DMS153 treated with DMSO at 0.1 percent for 48 hours (cell line): Measurements from ENCODE around the gene BIN2.

Experiments
- DNase-seq: peaks from one replicate; lab custom pipeline; 2025; ENCODE audit not compliant: unreplicated experiment; lab: John Stamatoyannopoulos, UW

The BIN2 gene

GRCh38 chr12:51323966-51324895 lies at the start of gene BIN2:
Gene BIN2 (minus strand): TSS chr12:51324174. CDS start chr12:51324102, 72 bp downstream.
- DNase-seq = no peak

- DNase-seq = no peak
These were observed 49.2 kb upstream of the BIN2 start for GRCh38 chr12:51373187-51373586.

DNA sequence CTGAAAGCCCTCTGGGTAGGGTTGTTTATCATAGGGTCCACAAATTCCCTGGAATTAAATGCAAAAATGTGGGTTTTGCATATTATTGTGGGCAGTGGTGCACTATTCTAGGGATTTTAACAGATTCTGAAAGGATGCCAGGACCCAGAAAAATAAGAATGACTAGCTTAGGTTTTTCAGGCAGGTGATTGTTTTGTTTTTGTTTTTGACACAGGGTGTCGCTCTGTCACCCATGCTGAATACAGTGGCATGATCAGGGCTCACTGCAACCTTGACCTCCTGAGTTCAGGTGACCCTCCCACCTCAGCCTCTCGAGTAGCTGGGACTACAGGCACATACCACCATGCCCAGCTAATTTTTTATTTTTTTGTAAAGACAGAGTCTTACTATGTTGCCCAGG lies 48.0 kb upstream of the BIN2 start:
- no peak for DNase-seq

DNA sequence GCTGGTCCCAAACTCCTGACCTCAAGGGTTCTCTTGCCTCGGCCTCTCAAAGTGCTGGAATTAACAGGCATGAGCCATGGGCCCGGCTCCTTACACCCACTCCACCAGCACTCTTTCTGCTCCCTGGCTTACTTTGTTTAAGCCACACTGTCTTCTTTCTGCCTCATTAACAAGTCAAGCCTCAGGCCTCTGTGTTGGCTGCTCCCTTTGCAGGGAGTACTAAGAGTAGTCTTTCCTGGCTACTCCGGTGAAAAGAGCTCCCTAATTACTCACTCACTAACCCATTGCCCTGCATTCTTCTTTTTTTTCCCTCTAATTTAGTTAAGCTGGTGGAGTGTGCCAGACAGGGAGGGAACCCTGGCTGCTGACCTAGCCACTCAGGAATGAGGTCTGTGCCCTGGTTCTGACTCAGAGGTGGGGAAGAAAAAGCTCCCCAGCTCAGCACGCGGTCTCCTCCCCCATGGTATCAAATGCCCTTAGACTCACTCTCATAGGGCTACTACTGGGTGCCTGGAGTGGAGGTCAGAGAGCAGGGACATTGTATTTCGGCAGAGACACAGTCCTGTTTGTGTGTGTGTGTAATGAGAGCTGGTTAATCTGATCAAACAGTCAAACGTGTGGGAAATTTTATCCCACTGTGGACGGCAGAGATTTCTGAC lies 47.5 kb upstream of the BIN2 start:
- no peak for DNase-seq

GRCh38 chr12:51370667-51371066 lies 46.7 kb upstream of the BIN2 start:
- no peak for DNase-seq

DNA sequence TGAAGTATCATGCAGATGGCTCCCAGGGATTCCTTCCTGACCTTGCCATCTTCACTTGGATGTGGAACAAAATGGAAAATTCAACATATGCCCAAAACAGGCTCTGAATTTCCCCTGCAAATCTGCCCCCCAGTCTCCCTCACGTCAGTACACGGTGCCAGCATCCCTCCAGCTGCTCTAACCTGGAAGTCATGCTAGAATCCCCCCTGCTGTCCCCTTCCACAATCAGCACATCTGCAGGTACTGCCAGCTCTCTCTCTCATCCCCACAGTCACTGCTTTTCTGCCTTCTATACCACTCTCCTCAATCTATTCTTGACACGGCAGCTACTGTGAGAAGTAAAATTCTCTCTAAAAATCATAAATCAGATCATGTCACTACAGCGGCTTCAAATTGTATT lies 45.6 kb upstream of the BIN2 start:
- DNase-seq = no peak

- no peak for DNase-seq
These were observed 44.9 kb upstream of the BIN2 start for GRCh38 chr12:51368640-51369517.

DNA sequence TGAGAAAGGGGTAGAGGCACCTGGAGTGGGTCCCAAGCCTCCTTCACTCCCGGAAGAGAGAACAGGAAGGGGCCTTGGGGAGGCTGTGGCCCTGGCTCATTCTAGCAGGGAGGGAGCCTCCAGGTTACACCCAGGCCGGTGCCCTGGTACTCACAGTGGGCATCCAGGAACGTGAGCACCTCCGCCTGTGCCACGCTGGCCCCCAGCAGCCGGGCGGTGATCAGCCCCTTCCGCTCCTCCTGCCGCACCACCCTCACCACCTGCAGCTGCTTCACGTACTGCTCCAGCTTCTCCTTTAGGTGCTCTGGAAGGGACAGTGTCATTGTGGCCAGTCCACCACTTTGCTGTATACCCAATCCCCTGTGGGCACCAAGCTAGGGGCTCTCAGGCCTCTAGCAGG lies 41.3 kb upstream of the BIN2 start:
- DNase-seq = no peak

DNA sequence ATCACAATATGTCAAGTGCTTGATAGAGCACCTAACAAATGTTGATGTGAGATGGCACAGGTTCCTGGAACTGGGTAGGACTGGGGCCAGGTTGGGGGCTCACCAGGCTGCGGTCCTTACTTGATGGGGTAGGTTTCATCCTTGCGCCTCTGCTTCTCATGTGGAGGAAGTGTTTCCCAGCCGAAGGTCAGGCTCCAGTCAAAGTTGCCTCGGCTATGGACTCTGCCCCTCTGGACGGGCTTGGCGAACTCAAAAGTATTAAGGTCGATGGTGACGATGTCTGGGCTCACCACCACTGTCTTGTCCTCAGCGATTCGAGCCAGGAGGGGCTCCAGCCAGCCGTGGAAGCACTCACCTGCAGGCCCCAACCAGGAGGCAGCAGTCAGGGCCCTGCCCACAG lies 40.0 kb upstream of the BIN2 start:
- DNase-seq = no peak

- DNase-seq = no peak
These were observed 38.9 kb upstream of the BIN2 start for GRCh38 chr12:51362747-51363342.

DNA sequence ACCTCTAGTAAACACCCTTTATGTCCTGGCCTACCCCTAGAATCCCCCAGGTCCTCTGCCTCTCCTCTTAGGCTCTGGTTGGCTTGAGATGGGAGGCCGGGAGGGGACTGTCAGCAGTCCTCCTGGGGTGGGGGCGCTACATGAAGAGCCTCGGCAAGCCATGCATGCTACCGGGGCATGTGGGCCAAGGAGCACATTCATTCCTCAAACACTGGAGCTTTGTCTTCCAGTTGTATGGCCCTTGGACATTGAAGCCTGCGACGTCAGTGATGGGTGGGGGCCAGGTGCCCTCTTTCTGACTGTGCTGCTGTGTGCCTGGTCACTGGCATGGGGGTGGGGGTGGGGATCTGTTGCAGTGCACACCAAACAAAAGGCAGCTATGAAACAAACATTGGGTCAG lies 38.3 kb upstream of the BIN2 start:
- DNase-seq = no peak

GRCh38 chr12:51361161-51362016 lies 37.4 kb upstream of the BIN2 start:
- DNase-seq = no peak

- DNase-seq = no peak
These were observed 36.3 kb upstream of the BIN2 start for GRCh38 chr12:51360315-51360714.

GRCh38 chr12:51359851-51360250 lies 35.9 kb upstream of the BIN2 start:
- DNase-seq = no peak

DNA sequence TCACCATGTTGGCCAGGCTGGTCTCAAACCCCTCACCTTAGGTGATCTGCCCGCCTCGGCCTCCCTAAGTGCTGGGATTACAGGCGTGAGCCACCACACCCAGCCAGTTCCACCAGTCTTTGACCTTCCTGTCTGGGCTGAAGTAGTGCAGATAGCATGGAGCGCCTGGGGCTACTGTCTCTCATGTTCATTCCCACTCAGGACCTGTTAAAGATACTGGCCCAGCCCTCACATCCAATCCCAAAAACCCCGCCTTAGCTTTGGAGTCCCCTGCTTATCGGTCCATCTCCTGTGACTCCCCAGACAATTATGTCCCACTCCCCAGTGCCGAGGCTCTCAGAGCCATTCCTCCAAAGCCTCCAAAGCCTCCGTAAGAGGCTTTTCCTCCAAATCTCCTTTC lies 34.5 kb upstream of the BIN2 start:
- DNase-seq = no peak

- no peak for DNase-seq
These were observed 33.5 kb upstream of the BIN2 start for GRCh38 chr12:51357374-51358047.

DNA sequence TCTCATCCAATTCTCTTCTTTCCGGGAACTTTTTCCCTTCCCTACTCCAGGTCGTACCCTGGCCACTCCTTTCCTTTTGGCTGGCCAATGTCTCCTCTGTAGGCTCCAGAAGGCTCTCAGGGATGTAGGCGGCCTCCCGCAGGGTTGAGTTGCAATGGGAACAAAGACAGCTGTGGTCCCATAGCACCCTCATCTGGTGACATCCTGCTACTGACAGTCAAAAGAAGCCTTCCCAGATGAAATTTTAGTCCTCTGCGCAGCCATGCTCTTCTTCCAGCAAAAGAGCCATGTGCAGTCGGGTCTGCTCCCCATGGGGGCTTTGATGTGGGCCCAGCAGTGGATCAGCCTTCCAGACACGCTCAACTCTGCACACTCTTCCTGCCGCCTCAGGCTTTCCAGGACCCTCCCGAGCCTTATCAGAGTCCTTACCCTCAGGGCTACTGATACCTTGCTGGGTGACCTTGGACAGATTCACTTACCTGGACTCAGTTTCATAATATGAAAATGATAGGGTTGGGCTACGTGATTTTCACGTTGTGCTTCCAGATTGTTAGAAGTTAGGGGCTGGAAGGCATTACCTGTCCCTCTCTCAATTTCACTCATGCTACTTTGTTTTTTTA lies 28.0 kb upstream of the BIN2 start:
- peak; percentile 27 for DNase-seq

DNA sequence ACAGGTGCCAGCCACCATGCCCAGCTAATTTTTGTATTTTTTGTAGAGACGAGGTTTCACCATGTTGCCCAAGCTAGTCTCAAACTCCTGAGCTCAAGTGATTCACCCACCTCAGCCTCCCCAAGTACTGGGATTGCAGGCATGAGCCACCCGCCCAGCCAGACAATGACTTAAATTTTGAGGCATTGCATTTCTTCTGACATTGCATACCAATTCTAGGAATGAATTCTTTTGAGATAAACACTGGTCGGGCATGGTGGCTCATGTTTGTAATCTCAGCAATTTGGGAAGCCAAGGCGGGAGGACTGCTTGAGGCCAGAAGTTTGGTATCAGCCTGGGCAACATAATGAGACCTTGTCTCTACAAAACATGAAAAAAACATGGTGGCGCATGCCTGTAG lies 25.1 kb upstream of the BIN2 start:
- no peak for DNase-seq

DNA sequence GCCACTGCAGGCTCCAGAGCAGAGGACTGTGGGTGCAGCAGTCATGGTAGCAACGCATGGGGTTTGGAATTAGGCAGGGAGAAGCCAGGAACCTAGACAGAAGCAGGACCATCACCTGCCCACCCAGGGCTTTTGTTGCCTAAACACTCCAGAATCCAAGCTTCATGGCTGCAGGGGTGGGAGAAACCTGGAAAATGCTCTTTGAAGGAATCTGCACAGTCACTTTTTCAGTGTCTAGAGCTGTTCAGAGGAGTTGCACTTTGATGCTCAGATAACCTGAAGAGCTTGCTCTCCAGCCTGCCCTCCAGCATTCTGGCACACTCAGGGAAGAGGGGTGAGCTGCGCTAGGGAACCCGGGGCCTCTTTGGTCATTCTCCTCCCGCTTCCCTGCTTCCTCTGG lies 24.1 kb upstream of the BIN2 start:
- no peak for DNase-seq
